ENCODE data around the gene VSNL1.

Gene VSNL1

GRCh38 chr2:17643031-17643615, 102.6 kb downstream of the VSNL1 start:
- TF ChIP-seq, protein P1, sequence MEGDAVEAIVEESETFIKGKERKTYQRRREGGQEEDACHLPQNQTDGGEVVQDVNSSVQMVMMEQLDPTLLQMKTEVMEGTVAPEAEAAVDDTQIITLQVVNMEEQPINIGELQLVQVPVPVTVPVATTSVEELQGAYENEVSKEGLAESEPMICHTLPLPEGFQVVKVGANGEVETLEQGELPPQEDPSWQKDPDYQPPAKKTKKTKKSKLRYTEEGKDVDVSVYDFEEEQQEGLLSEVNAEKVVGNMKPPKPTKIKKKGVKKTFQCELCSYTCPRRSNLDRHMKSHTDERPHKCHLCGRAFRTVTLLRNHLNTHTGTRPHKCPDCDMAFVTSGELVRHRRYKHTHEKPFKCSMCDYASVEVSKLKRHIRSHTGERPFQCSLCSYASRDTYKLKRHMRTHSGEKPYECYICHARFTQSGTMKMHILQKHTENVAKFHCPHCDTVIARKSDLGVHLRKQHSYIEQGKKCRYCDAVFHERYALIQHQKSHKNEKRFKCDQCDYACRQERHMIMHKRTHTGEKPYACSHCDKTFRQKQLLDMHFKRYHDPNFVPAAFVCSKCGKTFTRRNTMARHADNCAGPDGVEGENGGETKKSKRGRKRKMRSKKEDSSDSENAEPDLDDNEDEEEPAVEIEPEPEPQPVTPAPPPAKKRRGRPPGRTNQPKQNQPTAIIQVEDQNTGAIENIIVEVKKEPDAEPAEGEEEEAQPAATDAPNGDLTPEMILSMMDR (conservative IDR thresholded peaks at IDR 0.05; ENCODE audit: low read length): no peak
- TF ChIP-seq EZH2phosphoT487 (IDR thresholded peaks at IDR 0.05; ENCODE audit: borderline replicate concordance): no peak
- H3K4me2 ChIP-seq (ENCODE audit: low read depth, low read length, poor library complexity, severe bottlenecking): no peak overlapping the region
- H4K20me1 ChIP-seq (ENCODE audit: insufficient read depth, low read length, poor library complexity, severe bottlenecking): no peaks in the 10 kb centered on the region
- no peak overlapping the region for H3K4me3 ChIP-seq (ENCODE audit: low read length, poor library complexity, severe bottlenecking)
- no peaks in the 10 kb centered on the region for H3K27me3 ChIP-seq (ENCODE audit: insufficient read depth, low read length, poor library complexity, severe bottlenecking)
- H3K4me1 ChIP-seq (ENCODE audit: insufficient read depth, low read length, poor library complexity, severe bottlenecking): no peaks in the 10 kb centered on the region
- no peaks in the 10 kb centered on the region for H3K79me2 ChIP-seq (ENCODE audit: insufficient read depth, low read length)
- no peak overlapping the region for H2AFZ ChIP-seq (ENCODE audit: low read length)
- no peaks in the 10 kb centered on the region for H3F3A ChIP-seq (ENCODE audit: low read depth)
- no peak overlapping the region for H3K9ac ChIP-seq (ENCODE audit: low read depth, low read length, poor library complexity, severe bottlenecking)
- H3K9me3 ChIP-seq (ENCODE audit: insufficient read depth, low read depth, low read length): no peaks in the 10 kb centered on the region
- H3K9me2 ChIP-seq (replicated peaks; ENCODE audit: low read depth, low read length): no peaks in the 10 kb centered on the region
- H3K36me3 ChIP-seq (ENCODE audit: insufficient read depth, low read length): no peaks in the 10 kb centered on the region

- no peaks in the 10 kb centered on the region for H4K20me1 ChIP-seq (ENCODE audit: insufficient read depth, low read length, poor library complexity, severe bottlenecking)
- H3K4me3 ChIP-seq (ENCODE audit: low read length, poor library complexity, severe bottlenecking): no peak overlapping the region
- no peaks in the 10 kb centered on the region for H3K27me3 ChIP-seq (ENCODE audit: insufficient read depth, low read length, poor library complexity, severe bottlenecking)
- no peaks in the 10 kb centered on the region for H3K36me3 ChIP-seq (ENCODE audit: insufficient read depth, low read length)
- no peak overlapping the region for H3K9ac ChIP-seq (ENCODE audit: low read depth, low read length, poor library complexity, severe bottlenecking)
- no peaks in the 10 kb centered on the region for H3K4me1 ChIP-seq (ENCODE audit: insufficient read depth, low read length, poor library complexity, severe bottlenecking)
- H3K9me2 ChIP-seq (replicated peaks; ENCODE audit: low read depth, low read length): no peaks in the 10 kb centered on the region
- no peak for TF ChIP-seq EZH2phosphoT487 (IDR thresholded peaks at IDR 0.05; ENCODE audit: borderline replicate concordance)
- TF ChIP-seq, protein P1 (conservative IDR thresholded peaks at IDR 0.05; ENCODE audit: low read length): no peak
- H3K79me2 ChIP-seq (ENCODE audit: insufficient read depth, low read length): no peaks in the 10 kb centered on the region
- H3K9me3 ChIP-seq (ENCODE audit: insufficient read depth, low read depth, low read length): no peaks in the 10 kb centered on the region
- no peak overlapping the region for H3K4me2 ChIP-seq (ENCODE audit: low read depth, low read length, poor library complexity, severe bottlenecking)
- no peaks in the 10 kb centered on the region for H3F3A ChIP-seq (ENCODE audit: low read depth)
- no peak overlapping the region for H2AFZ ChIP-seq (ENCODE audit: low read length)
These were observed 104.7 kb downstream of the VSNL1 start for GRCh38 chr2:17644997-17645720.

- H3K9ac ChIP-seq (ENCODE audit: low read depth, low read length, poor library complexity, severe bottlenecking): no peak overlapping the region
- no peaks in the 10 kb centered on the region for H3K36me3 ChIP-seq (ENCODE audit: insufficient read depth, low read length)
- H3K9me2 ChIP-seq (replicated peaks; ENCODE audit: low read depth, low read length): no peaks in the 10 kb centered on the region
- H3K27me3 ChIP-seq (ENCODE audit: insufficient read depth, low read length, poor library complexity, severe bottlenecking): no peaks in the 10 kb centered on the region
- H3F3A ChIP-seq (ENCODE audit: low read depth): no peaks in the 10 kb centered on the region
- no peak overlapping the region for H3K4me2 ChIP-seq (ENCODE audit: low read depth, low read length, poor library complexity, severe bottlenecking)
- H3K79me2 ChIP-seq (ENCODE audit: insufficient read depth, low read length): no peaks in the 10 kb centered on the region
- no peak for TF ChIP-seq EZH2phosphoT487 (IDR thresholded peaks at IDR 0.05; ENCODE audit: borderline replicate concordance)
- TF ChIP-seq, protein P1 (conservative IDR thresholded peaks at IDR 0.05; ENCODE audit: low read length): peak; percentile 87
- peak overlapping the region; percentile 22; the same call in 1 of the 2 replicates for H2AFZ ChIP-seq (ENCODE audit: low read length)
- no peaks in the 10 kb centered on the region for H4K20me1 ChIP-seq (ENCODE audit: insufficient read depth, low read length, poor library complexity, severe bottlenecking)
- no peaks in the 10 kb centered on the region for H3K4me1 ChIP-seq (ENCODE audit: insufficient read depth, low read length, poor library complexity, severe bottlenecking)
- no peaks in the 10 kb centered on the region for H3K9me3 ChIP-seq (ENCODE audit: insufficient read depth, low read depth, low read length)
- H3K4me3 ChIP-seq (ENCODE audit: low read length, poor library complexity, severe bottlenecking): no peak overlapping the region
These were observed 105.6 kb downstream of the VSNL1 start for GRCh38 chr2:17646081-17646554.

Measured in Loucy (cell line).